SJCRH30 (cell line): Measurements from ENCODE around the gene SLC22A23. TPM values are rescaled to one million over a fixed set of nuclear protein-coding genes. Genes with fewer than 3 reads are reported as not detected.

Experiments used
- DNase-seq, 2 experiments: peaks; one replicate each; pipeline ENCODE4 v3.0.0-alpha.2; 2015 to 2020
- H3K27ac ChIP-seq: fragments of 250-450 bp; sonication (Bioruptor Pico); 2 replicates; pipeline ENCODE4 v1.5.1; 2020; ENCODE audit warnings: mild to moderate bottlenecking, moderate library complexity
- H3K27me3 ChIP-seq: fragments of 250-450 bp; sonication (Bioruptor Pico); 2 replicates; pipeline ENCODE4 v1.5.1; 2020; ENCODE audit warnings: mild to moderate bottlenecking, moderate library complexity
- H3K36me3 ChIP-seq: fragments of 250-450 bp; sonication (Bioruptor Pico); 2 replicates; pipeline ENCODE4 v1.5.1; 2020; ENCODE audit warnings: mild to moderate bottlenecking, moderate library complexity
- H3K4me1 ChIP-seq: fragments of 250-450 bp; sonication (Bioruptor Pico); 2 replicates; pipeline ENCODE4 v1.5.1; 2020; ENCODE audit warnings: mild to moderate bottlenecking, moderate library complexity
- H3K4me3 ChIP-seq: fragments of 250-450 bp; sonication (Bioruptor Pico); 2 replicates; pipeline ENCODE4 v1.5.1; 2020; ENCODE audit warnings: mild to moderate bottlenecking, moderate library complexity
- H3K9me3 ChIP-seq: fragments of 250-450 bp; sonication (Bioruptor Pico); replicated peaks from 2 replicates; pipeline ENCODE4 v1.5.1; 2020; ENCODE audit warnings: mild to moderate bottlenecking, moderate library complexity
- total RNA-seq: library from RNA; depleted of rRNA; stranded (reverse); fragments of >200 nt; shearing (Covaris generic); gene quantifications from 2 replicates; pipeline ENCODE4 v1.2.3, GENCODE V29; 2014

SLC22A23 gene
- total RNA-seq, 1 experiment from 2014 or later: 0.43 TPM

DNA sequence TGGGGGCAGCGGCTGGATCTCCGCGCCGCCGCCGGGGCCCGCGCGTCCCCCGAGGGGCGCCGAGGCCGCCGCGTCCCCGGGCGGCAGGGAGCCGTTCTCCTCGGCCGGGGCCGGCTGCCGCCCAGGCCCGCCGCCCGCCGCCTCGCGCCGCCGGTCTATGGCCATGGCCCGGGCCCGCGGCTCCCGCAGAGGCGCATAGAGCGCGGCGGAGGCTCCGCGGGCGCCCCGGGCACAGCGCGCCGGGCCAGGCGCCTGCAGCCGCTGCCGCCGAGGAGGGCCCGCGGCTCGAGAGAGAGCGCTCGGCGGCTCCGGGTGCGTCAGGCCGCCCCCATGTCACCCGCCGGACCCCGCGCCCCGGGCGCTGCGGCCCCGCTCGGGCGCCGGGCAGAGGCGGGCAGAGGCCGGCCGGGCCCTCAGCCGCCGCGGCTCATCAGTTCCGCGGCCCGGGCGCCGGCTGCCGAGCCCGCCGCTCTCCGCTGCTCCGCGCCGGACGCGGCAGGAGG lies 404 bp downstream of the SLC22A23 start:
- no peaks in the 10 kb centered on the region for H3K4me1 ChIP-seq
- H3K9me3 ChIP-seq: no peaks in the 10 kb centered on the region
- H3K27ac ChIP-seq: no peak overlapping the region
- no peak for DNase-seq
- H3K27me3 ChIP-seq: peaks cover 17% of the 10 kb centered on the region
- peak overlapping the region; percentile 40; the same call in 1 of the 2 replicates for H3K4me3 ChIP-seq
- no peaks in the 10 kb centered on the region for H3K36me3 ChIP-seq

DNA sequence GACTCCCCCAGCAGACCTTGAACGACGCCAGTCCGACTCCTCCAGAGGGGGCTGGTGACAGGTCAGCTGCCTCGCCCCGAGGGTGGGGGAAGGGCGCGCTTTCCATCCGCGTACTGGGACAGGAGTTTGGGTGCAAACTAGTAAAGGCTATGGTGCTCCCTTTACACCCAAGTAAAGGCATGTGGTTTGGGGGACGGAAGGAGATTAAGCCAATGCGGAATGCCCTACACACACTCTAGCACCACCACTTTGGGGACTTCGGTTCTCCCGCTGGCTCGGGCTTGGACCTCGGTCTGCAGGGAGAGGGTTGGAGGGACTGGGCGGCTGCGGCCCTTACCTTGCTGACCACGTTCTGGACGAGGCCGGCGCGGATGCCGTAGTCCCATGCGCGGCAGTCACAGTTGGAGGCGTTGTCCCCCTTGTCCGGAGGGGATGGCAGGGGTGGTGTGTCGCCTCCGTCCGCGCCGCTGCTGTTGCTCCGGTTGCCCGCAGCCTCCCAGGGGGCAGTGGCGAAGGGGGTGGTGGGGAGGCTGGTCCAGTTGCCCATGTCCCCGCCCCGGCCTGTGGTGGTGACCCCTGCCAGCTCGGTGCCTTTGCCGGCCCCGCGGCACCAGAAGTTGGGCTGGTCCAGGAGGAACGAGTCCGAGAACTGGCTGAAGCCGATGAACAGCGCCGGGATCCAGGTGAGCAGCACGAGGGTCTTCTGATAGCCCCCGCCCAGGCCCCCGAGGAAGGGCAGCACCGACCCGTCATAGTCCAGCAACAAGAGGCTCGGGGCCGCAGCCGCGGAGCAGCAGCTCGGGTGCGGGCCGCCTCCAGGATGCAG lies 1.1 kb downstream of the SLC22A23 start:
- Histone ChIP-seq H3K36me3 (no peaks in the 10 kb centered on the region), H3K9me3 (no peaks in the 10 kb centered on the region), H3K27ac (no peak overlapping the region), H3K27me3 (peaks cover 17% of the 10 kb centered on the region), H3K4me3 (peak overlapping the region; percentile 32), H3K4me1 (no peaks in the 10 kb centered on the region)
- peak in 1 of 2 experiments; percentile 4 for DNase-seq

DNA sequence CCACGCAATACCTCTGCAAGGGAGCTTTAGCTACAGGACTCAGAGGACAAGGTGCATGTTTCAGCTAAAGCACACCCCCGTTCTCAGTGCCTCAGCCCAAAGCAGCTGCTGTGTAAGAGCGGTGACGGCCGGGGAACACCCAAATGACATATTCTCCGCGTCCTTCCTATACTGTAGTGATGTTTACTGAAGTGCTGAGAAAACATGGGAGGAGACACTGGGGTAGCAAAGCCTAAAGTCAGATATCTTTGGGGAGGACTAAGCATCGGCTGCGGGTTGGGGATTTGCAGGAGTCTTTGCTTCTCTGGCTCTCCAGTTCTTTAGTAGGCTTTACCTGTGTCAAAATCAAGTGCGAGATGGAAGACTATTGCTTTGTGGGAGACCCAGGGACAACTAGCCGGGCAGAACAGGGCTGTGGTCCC lies 1.7 kb downstream of the SLC22A23 start:
- H3K4me3 ChIP-seq: no peak overlapping the region
- H3K27ac ChIP-seq: no peak overlapping the region
- DNase-seq: peak in 1 of 2 experiments; percentile 2
- peaks cover 17% of the 10 kb centered on the region for H3K27me3 ChIP-seq
- no peaks in the 10 kb centered on the region for H3K4me1 ChIP-seq
- H3K36me3 ChIP-seq: no peaks in the 10 kb centered on the region
- no peaks in the 10 kb centered on the region for H3K9me3 ChIP-seq

DNA sequence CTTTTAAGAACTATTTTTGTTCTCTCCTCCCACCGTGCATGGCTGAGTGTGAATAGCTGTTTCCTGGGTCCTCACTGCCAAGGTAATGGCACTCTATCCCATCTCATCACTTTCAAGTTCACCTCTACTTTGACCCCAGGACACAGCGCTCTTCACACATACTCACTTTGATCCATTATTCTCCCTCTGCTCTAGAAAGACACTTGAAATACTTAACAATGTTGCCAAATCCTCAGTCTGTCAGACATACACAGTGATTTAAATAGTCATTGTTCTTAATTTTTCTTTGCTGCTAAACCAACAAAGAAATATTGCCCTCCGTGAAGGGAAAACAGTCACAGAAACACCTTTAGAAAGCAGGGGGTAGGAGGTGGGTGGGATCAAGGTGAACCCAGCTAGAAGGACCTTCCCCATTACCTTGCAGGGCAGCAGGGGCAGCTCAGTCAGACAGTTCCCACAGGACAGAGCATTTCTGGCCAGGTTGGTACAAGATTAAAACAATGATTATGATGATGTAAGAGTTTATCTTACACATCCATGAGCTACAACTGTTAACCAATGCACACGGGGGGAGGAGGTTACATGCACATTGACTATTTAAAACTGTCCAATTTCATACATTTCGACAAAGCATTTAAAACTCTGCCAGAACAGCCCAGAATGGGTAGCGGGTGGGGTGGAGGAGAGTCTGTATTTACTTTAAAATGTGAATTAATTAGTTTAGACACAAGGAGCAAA lies 2.4 kb downstream of the SLC22A23 start:
- H3K27me3 ChIP-seq: peaks cover 17% of the 10 kb centered on the region
- H3K36me3 ChIP-seq: no peaks in the 10 kb centered on the region
- H3K4me3 ChIP-seq: no peak overlapping the region
- DNase-seq: no peak
- no peak overlapping the region for H3K27ac ChIP-seq
- no peaks in the 10 kb centered on the region for H3K4me1 ChIP-seq
- H3K9me3 ChIP-seq: no peaks in the 10 kb centered on the region

DNA sequence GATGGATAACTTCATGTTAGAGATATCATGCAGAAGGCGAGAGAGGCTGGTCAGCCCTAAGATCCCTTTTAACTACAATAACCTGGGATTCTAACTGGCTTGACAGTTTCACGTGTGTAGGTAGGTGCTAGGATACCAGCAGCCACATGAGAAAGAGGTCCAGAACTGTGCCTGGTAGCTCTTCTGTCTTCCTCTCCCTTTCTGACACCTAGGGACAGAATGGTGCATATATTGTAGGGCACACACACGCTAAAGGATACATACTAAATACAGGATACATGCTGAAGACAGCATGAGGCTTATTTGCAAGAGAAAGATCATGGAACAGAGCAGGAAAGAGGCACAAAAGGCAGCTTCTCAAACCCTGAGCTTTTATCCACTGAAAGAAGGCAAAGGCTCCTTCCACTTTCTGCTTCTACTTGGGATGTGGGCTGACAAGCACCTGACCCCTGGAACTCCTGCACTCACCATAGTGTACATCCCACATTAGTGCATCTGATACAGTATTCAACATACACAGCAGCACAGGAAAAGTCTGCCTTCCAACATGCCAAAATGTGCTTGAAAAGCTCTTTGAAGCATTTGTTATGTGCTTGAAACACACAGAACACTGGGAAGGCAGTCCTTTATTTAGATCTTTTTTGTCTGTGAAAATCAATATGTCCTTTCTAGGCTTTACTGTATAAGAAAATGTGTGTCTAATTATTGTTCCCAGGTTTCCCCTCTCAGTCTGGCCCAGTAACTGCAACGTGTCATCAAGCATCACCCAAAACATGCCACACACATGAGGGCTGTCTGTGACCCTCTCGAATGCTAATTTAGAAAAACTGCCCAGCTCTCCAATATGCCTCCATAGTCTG lies 3.2 kb downstream of the SLC22A23 start:
- Histone ChIP-seq H3K9me3 (no peaks in the 10 kb centered on the region), H3K27ac (no peak overlapping the region), H3K36me3 (no peaks in the 10 kb centered on the region), H3K27me3 (peaks cover 17% of the 10 kb centered on the region), H3K4me1 (no peaks in the 10 kb centered on the region), H3K4me3 (no peak overlapping the region)
- DNase-seq: no peak

DNA sequence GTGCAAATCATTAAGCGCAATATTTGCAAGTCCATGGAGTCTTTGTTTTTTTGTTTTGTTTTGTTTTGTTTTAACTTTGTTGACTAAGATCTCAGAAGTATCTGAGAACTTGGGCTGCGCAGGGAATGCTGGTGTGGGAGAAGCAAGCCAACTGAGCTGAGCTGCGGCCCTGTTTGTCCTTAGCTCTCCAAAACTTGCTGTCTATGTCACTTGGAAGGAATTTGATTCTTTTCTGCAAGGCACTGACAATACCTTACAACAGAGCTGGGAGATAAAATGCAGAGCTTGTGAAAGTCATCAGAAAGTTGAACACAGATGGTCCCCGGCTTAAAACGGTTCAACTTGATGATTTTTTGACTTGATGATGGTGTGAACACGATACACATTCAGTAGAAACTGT lies 5.4 kb downstream of the SLC22A23 start:
- Histone ChIP-seq H3K4me1 (no peaks in the 10 kb centered on the region), H3K36me3 (no peaks in the 10 kb centered on the region), H3K9me3 (no peaks in the 10 kb centered on the region), H3K27ac (no peak overlapping the region), H3K4me3 (no peak overlapping the region), H3K27me3 (peaks cover 17% of the 10 kb centered on the region)
- DNase-seq: no peak

DNA sequence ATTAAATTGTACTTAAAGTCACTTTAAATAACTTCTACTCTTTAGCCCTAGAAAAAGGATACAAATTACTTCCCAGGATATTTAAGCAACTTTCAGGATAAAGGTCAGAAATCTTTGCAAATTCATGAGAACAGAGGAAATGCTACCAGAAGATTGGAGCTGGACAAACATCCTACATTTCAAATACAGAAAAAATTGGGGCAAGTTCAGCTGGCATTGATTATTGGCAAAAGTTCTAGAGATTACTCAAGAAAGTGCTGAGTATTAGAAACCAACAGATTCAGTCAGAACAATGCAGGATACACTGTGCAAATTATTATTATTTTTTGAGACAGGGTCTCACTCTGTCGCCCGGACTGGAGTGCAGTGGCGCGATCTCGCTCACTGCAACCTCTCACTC lies 6.0 kb downstream of the SLC22A23 start:
- H3K27me3 ChIP-seq: peaks cover 15% of the 10 kb centered on the region
- no peak for DNase-seq
- H3K27ac ChIP-seq: no peak overlapping the region
- no peak overlapping the region for H3K4me3 ChIP-seq
- H3K36me3 ChIP-seq: no peaks in the 10 kb centered on the region
- no peaks in the 10 kb centered on the region for H3K4me1 ChIP-seq
- H3K9me3 ChIP-seq: no peaks in the 10 kb centered on the region

DNA sequence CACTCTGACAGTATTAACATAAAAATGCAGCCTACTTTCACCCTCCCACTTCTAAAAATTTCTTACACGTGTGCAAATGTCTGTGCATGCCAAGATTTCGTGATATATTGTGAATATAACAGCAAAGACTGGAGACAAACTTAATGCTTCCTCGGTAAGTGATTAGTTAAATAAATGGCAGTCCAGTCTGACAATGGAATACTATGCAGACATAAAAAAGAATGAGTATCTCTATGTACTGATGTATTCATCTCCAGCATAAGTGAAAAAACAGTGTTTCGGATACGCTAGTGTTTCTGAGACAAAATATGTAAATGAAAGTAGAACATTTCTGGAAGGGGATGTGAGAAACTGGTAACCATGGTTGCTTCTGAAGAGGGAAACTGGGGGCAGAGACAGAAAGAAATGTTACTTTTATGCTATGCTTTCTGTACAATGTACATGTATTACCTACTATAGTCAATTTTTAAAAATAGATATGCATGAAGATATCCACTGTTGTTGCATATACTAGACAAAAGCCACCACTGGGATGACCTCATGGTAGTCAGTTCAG lies 7.0 kb downstream of the SLC22A23 start:
- Histone ChIP-seq H3K36me3 (no peaks in the 10 kb centered on the region), H3K27ac (no peak overlapping the region), H3K27me3 (peaks cover 4% of the 10 kb centered on the region), H3K4me1 (no peaks in the 10 kb centered on the region), H3K9me3 (no peaks in the 10 kb centered on the region), H3K4me3 (no peak overlapping the region)
- no peak for DNase-seq

DNA sequence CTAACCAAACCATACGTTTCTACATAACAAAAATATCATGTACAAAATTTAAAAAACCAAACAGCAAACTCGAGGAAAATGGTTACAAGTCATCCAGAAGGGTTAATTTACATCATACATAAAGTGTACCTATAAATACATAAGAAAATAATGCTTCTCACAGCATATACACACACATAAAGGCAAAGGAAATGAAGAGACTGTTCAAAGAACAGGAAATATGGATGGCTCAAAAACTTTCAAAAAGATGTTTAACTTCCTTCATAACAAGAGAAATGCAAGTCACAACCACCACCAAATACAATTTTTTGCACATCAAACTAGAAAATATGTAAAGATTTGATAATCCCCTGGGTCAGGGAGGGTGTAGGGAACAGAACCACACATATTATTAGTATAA lies 7.5 kb downstream of the SLC22A23 start:
- H3K9me3 ChIP-seq: no peaks in the 10 kb centered on the region

DNA sequence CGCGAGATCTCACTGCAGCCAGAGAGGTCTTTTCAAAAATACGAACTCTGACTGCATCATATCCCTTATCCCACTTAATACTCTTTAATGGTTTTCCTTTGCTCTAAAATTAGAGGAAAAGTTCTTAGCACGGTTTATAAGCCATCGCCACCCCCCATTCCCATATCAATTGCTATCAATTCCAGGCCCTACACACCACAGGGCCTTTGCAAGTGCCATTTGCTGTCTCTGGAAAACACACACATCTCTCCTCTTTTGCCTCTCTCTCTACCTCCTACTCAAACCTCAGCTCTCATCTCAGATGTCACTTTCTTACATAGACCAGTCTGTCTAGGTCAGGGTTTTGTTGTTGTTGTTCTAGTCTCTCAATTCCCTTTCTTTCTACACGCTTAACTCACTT lies 9.8 kb downstream of the SLC22A23 start:
- Histone ChIP-seq H3K4me3 (no peak overlapping the region), H3K4me1 (no peaks in the 10 kb centered on the region)
- DNase-seq: no peak

More for the DNA sequence above, 7.5 kb downstream of the SLC22A23 start:
- no peaks in the 10 kb centered on the region for H3K4me1 ChIP-seq
- no peak for DNase-seq
- H3K4me3 ChIP-seq: no peak overlapping the region
- no peaks in the 10 kb centered on the region for H3K36me3 ChIP-seq
- H3K27ac ChIP-seq: no peak overlapping the region
- no peaks in the 10 kb centered on the region for H3K27me3 ChIP-seq

DNA sequence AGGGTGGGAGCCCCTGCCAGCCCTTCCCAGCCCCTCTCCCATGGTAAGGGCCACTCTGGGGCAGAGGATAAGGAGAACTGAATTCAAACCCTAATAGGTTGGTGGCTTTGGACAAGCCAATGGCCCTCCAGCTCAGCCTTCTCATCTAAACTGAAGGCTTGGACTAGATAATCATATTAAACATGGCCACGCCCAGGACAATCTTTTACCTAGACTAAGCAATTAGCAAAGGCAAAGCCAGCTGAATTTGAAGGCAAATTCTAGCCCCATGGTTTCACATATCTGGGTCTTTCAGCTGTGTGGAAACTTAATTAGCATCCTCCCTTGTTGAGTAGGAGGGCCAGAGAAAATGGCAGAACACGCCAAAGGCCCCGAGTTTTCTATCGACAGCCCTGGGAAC lies 10.7 kb downstream of the SLC22A23 start:
- Histone ChIP-seq H3K4me1 (no peaks in the 10 kb centered on the region), H3K27ac (no peak overlapping the region), H3K9me3 (no peaks in the 10 kb centered on the region), H3K36me3 (no peaks in the 10 kb centered on the region), H3K27me3 (no peaks in the 10 kb centered on the region), H3K4me3 (no peak overlapping the region)
- DNase-seq: no peak

More for the DNA sequence above, 9.8 kb downstream of the SLC22A23 start:
- H3K9me3 ChIP-seq: no peaks in the 10 kb centered on the region
- no peak overlapping the region for H3K27ac ChIP-seq
- no peaks in the 10 kb centered on the region for H3K27me3 ChIP-seq
- H3K36me3 ChIP-seq: no peaks in the 10 kb centered on the region

DNA sequence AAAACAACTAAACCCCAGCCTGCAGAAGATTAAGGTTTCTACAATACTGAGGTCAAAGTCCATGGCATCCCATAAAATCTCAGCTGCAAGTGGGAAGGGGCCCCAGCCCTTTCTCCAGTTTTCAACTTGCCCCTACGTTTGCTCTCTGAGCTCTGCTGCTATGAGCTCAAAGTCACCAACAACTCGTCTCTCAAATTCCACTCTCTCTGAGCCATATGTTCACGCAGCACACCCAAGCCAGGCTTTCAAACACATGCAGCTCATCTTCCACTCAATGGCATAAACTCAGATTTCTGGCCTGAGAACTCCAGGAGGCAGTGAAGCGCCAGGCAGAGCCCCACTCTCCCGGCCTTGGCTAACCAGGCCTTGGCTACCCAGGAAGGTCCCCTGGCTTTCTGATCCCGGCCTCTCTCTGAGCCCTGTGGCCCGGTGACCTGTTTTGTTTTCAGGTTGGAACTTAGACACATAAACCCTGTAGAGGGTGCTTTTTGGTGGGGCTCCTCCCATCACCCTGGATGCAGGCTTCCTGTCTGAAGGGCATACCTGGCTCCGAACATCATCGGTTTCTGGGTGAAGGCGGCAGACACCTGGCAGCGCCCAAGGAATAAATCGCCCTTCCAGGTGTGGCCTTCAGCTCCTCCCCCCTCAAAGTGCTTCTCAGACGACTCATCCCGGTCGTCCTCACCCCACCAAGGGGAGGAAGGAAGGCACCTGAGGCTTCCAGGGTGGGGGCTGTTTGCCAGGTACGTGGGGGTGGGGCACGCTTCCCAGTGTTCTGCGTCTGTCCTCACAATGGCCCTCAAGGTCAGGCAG lies 12.4 kb downstream of the SLC22A23 start:
- Histone ChIP-seq H3K4me1 (no peaks in the 10 kb centered on the region), H3K4me3 (no peak overlapping the region), H3K27me3 (no peaks in the 10 kb centered on the region), H3K27ac (no peak overlapping the region), H3K9me3 (no peaks in the 10 kb centered on the region), H3K36me3 (no peaks in the 10 kb centered on the region)
- no peak for DNase-seq

DNA sequence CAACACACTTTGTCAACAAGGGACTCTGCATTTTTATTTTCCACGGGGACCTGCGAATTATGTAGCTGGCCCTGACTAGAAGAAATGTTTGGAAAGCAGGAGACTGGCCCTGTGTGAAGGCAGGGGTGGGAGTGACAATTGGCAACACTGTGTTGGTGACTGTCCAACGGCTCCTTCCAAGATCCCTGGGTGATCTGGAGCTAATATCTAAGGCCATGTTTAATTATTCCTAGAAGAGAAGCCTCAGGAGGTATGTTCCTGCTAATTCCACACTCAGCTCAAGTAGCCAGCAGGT lies 13.7 kb downstream of the SLC22A23 start:
- Histone ChIP-seq H3K4me1 (peaks cover under 1% of the 10 kb centered on the region; the same call in 1 of the 2 replicates), H3K9me3 (no peaks in the 10 kb centered on the region), H3K27me3 (no peaks in the 10 kb centered on the region), H3K27ac (no peak overlapping the region), H3K36me3 (no peaks in the 10 kb centered on the region), H3K4me3 (no peak overlapping the region)
- no peak for DNase-seq
